Stomach (tissue), 9 donors: ENCODE measurements around the gene MEIKIN. TPM values are rescaled to one million over a fixed set of nuclear protein-coding genes. Genes with fewer than 3 reads are reported as not detected.

ENCODE experiments used
- DNase-seq, 2 donors: peaks; one replicate each; pipeline versions ENCODE4 v3.0.0 to v3.0.0-alpha.2; 2013 to 2019
- H3K27ac ChIP-seq, 5 donors: fragments of 200-600 bp in 4 of 5; sonication (generic) in 4 of 5; one replicate each; pipeline ENCODE4 v1.5.1; 2013 to 2019; ENCODE audit warnings: mild to moderate bottlenecking in 1 of 5, moderate library complexity in 1 of 5
- H3K27me3 ChIP-seq, 3 donors: fragments of 200-600 bp; sonication (generic); one replicate each; pipeline ENCODE4 v1.5.1; 2017 to 2019; ENCODE audit warnings: mixed run types in 1 of 3
- H3K36me3 ChIP-seq, 4 donors: fragments of 200-600 bp; sonication (generic); 1 replicate in 3 of 4; 2 replicates in 1 of 4; pipeline ENCODE4 v1.5.1; 2016 to 2019
- H3K4me1 ChIP-seq, 4 donors: fragments of 200-600 bp; sonication (generic); one replicate each; pipeline ENCODE4 v1.5.1; 2016 to 2019
- H3K4me3 ChIP-seq, 4 donors: fragments of 200-600 bp; sonication (generic) in 3 of 4; one replicate each; pipeline ENCODE4 v1.5.1; 2016 to 2019; ENCODE audit warnings: mild to moderate bottlenecking in 1 of 4
- H3K9me3 ChIP-seq, 4 donors: fragments of 200-600 bp; sonication (generic); one replicate each; pipeline ENCODE4 v1.5.1; 2016 to 2019
- CTCF ChIP-seq, 7 experiments: fragments of 450-650 bp in 4 of 7; fragments of 200-600 bp in 3 of 7; sonication (generic) in 3 of 7; IDR thresholded peaks; one replicate each; pipeline ENCODE4 v1.5.1; 2016 to 2019; ENCODE audit warnings: antibody characterized with exemption in 7 of 7, control low read depth in 2 of 7, mild to moderate bottlenecking in 1 of 7
- EP300 ChIP-seq: sonication (generic); formaldehyde crosslinking; IDR thresholded peaks from one replicate; pipeline ENCODE4 v1.6.1; 2017; ENCODE audit warnings: antibody characterized with exemption
- POLR2A ChIP-seq, 4 donors: fragments of 450-650 bp; IDR thresholded peaks; one replicate each; pipeline ENCODE4 v1.6.1; 2016; ENCODE audit warnings: antibody characterized with exemption in 4 of 4, control low read depth in 2 of 4, mild to moderate bottlenecking in 1 of 4, moderate library complexity in 1 of 4
- POLR2AphosphoS5 ChIP-seq, 3 donors: sonication (generic); formaldehyde crosslinking; IDR thresholded peaks; one replicate each; pipeline ENCODE4 v1.6.1; 2016; ENCODE audit warnings: antibody characterized with exemption in 3 of 3
- WGBS, 5 donors: extraction: QIAGEN DNeasy Blood & Tissue Kit in 3 of 5; methylation state at CpG; one replicate each; pipeline versions ENCODE4 v1.1.5 to v1.1.7; 2013 to 2018; 5-methylcytosine and 5-hydroxymethylcytosine counted together
- intact Hi-C: fragments of 100-400 bp; cut with DNase I; formaldehyde crosslinking; loops from one replicate; pipeline ENCODE4 v1.15.1; 2023; ENCODE audit warnings: low total_unique reads
- polyA plus RNA-seq, 3 donors: library from polyadenylated mRNA; stranded (reverse); fragments of 200-250 nt; gene quantifications; one replicate each; pipeline ENCODE4 v1.2.3, GENCODE V29; 2013
- total RNA-seq, 5 donors: library from RNA; depleted of rRNA; stranded (reverse); fragments of >200 nt; gene quantifications; one replicate each; pipeline versions ENCODE4 v1.1.0 to v1.2.3, GENCODE V29; 2014 to 2016
- donor health status: healthy with polysubstance abuse.
- donor health status: Bipolar disorder and iron deficiency.
- donor health status: healthy.

The MEIKIN gene
- total and polyA plus RNA-seq, 8 donors, result 0.37 TPM; not detected in 7

GRCh38 chr5:131863700-131864099 is 81.8 kb downstream of the MEIKIN start:
- no peaks in the 10 kb centered on the region for H3K36me3 ChIP-seq
- no peak overlapping the region for H3K4me3 ChIP-seq
- TF ChIP-seq EP300 (no peak), CTCF (IDR thresholded peaks at IDR 0.05) (no peak), POLR2A (IDR thresholded peaks at IDR 0.05) (no peak), POLR2AphosphoS5 (IDR thresholded peaks at IDR 0.05) (no peak)
- WGBS, 5 donors, result 83 to 87% (median 85%) methylated on average over 5 of the region's 5 CpGs
- peaks cover 0 to 45% (median 39%) of the 10 kb centered on the region in 4 donors for H3K9me3 ChIP-seq
- no peak for DNase-seq
- no peaks in the 10 kb centered on the region for H3K27me3 ChIP-seq
- no peaks in the 10 kb centered on the region for H3K4me1 ChIP-seq
- intact Hi-C loops, result no loop called here
- no peak overlapping the region for H3K27ac ChIP-seq

- WGBS, 5 donors, result 92 to 96% (median 93%) methylated on average over 10 of the region's 10 CpGs
- no peak overlapping the region for H3K4me3 ChIP-seq
- H3K27ac ChIP-seq, result no peak overlapping the region
- DNase-seq, result no peak
- TF ChIP-seq POLR2AphosphoS5 (IDR thresholded peaks at IDR 0.05), result no peak
- TF ChIP-seq POLR2A (IDR thresholded peaks at IDR 0.05), result no peak
- TF ChIP-seq EP300, result no peak
- no peak for TF ChIP-seq CTCF (IDR thresholded peaks at IDR 0.05)
- no peaks in the 10 kb centered on the region for H3K27me3 ChIP-seq
- H3K4me1 ChIP-seq, result no peaks in the 10 kb centered on the region
- intact Hi-C loops, result no loop called here
- no peaks in the 10 kb centered on the region for H3K36me3 ChIP-seq
- H3K9me3 ChIP-seq, result no peaks in the 10 kb centered on the region
These were observed 88.1 kb downstream of the MEIKIN start for GRCh38 chr5:131857388-131857787.

GRCh38 chr5:131855452-131855851 is 90.0 kb downstream of the MEIKIN start:
- no peaks in the 10 kb centered on the region for H3K36me3 ChIP-seq
- intact Hi-C loops, result no loop called here
- TF ChIP-seq EP300, result no peak
- TF ChIP-seq POLR2A (IDR thresholded peaks at IDR 0.05), result no peak
- no peak for TF ChIP-seq CTCF (IDR thresholded peaks at IDR 0.05)
- no peak for TF ChIP-seq POLR2AphosphoS5 (IDR thresholded peaks at IDR 0.05)
- H3K4me3 ChIP-seq, result no peak overlapping the region
- DNase-seq, result no peak
- no peaks in the 10 kb centered on the region for H3K4me1 ChIP-seq
- H3K27ac ChIP-seq, result no peak overlapping the region
- no peaks in the 10 kb centered on the region for H3K27me3 ChIP-seq
- WGBS, 5 donors, result 83 to 90% (median 88%) methylated on average over 3 of the region's 3 CpGs
- H3K9me3 ChIP-seq, result no peaks in the 10 kb centered on the region

- Histone ChIP-seq H3K27me3 (no peaks in the 10 kb centered on the region), H3K36me3 (no peaks in the 10 kb centered on the region), H3K4me1 (no peaks in the 10 kb centered on the region), H3K4me3 (no peak overlapping the region), H3K27ac (no peak overlapping the region), H3K9me3 (peaks cover 0 to 4% (median under 1%) of the 10 kb centered on the region in 4 donors)
- no peak for DNase-seq
- intact Hi-C loops, result no loop called here
- TF ChIP-seq POLR2A (IDR thresholded peaks at IDR 0.05), result no peak
These were observed 91.3 kb downstream of the MEIKIN start for GRCh38 chr5:131854134-131854533.

- Histone ChIP-seq H3K36me3 (no peaks in the 10 kb centered on the region), H3K27ac (no peak overlapping the region), H3K4me1 (no peaks in the 10 kb centered on the region), H3K4me3 (no peak overlapping the region), H3K27me3 (no peaks in the 10 kb centered on the region), H3K9me3 (peaks cover 0 to 43% (median 30%) of the 10 kb centered on the region in 4 donors)
- DNase-seq, result no peak
- 63 to 78% (median 74%) methylated on average over 2 of the region's 2 CpGs for WGBS, 5 donors
- intact Hi-C loops, result no loop called here
- TF ChIP-seq POLR2AphosphoS5 (IDR thresholded peaks at IDR 0.05) (no peak), CTCF (IDR thresholded peaks at IDR 0.05) (no peak), POLR2A (IDR thresholded peaks at IDR 0.05) (no peak)
These were observed 96.8 kb downstream of the MEIKIN start for GRCh38 chr5:131848662-131849061.
